Tibial nerve (tissue), 3 donors: Measurements from ENCODE around the gene RBM41.

Experiments
- CTCF ChIP-seq, 5 experiments: fragments of 200-600 bp in 3 of 5; fragments of 450-650 bp in 2 of 5; sonication (generic) in 3 of 5; IDR thresholded peaks; one replicate each; pipeline ENCODE4 v1.5.1; 2016 to 2019; ENCODE audit warnings: antibody characterized with exemption in 5 of 5, mild to moderate bottlenecking in 3 of 5, moderate library complexity in 2 of 5
- POLR2A ChIP-seq, 2 donors: fragments of 450-650 bp; IDR thresholded peaks; one replicate each; pipeline ENCODE4 v1.6.1; 2017; ENCODE audit warnings: antibody characterized with exemption in 2 of 2, mild to moderate bottlenecking in 2 of 2, moderate library complexity in 2 of 2

GRCh38 chrX:107047622-107048021, 71.0 kb downstream of the RBM41 start:
- TF ChIP-seq CTCF (IDR thresholded peaks at IDR 0.05) (no peak), POLR2A (IDR thresholded peaks at IDR 0.05) (no peak)
